HepG2 (cell line): ENCODE measurements around the gene TPGS1. TPM values are rescaled to one million over a fixed set of nuclear protein-coding genes. Genes with fewer than 3 reads are reported as not detected.
A peak's percentile ranks its signal among the peaks of the same experiment; 100 is the strongest.

Source experiments
- BCL6 ChIP-seq: IDR thresholded peaks from 2 replicates; pipeline ENCODE4 v1.6.1; 2016; ENCODE audit warnings: missing genetic modification reagents, missing compliant biosample characterization
- BORCS8-MEF2B ChIP-seq: sonication (generic); formaldehyde crosslinking; IDR thresholded peaks from 2 replicates; pipeline ENCODE4 v1.8.0; 2022; ENCODE audit warnings: mild to moderate bottlenecking, missing genetic modification reagents
- ELF3 ChIP-seq: IDR thresholded peaks from 2 replicates; pipeline ENCODE4 v1.6.1; 2016; ENCODE audit warnings: missing genetic modification reagents, missing compliant biosample characterization
- LRRFIP1 ChIP-seq: sonication (generic); formaldehyde crosslinking; conservative IDR thresholded peaks from 2 replicates; pipeline ENCODE4 v1.4.0; 2020; ENCODE audit warnings: missing genetic modification reagents
- MLX ChIP-seq: IDR thresholded peaks from 2 replicates; pipeline ENCODE4 v1.6.1; 2016
- PHF21A ChIP-seq: sonication (generic); formaldehyde crosslinking; IDR thresholded peaks from 2 replicates; pipeline ENCODE4 v1.5.0; 2020; ENCODE audit warnings: mild to moderate bottlenecking, missing genetic modification reagents
- SP5 ChIP-seq: IDR thresholded peaks from 2 replicates; pipeline ENCODE4 v1.6.1; 2016; ENCODE audit warnings: low read depth, borderline replicate concordance
- TCF7 ChIP-seq: sonication (generic); IDR thresholded peaks from 2 replicates; pipeline ENCODE4 v1.6.1; 2016; ENCODE audit warnings: antibody characterized with exemption, low read depth
- ZMAT5 ChIP-seq: sonication (generic); formaldehyde crosslinking; IDR thresholded peaks from 2 replicates; pipeline ENCODE4 v1.5.0; 2020; ENCODE audit warnings: mild to moderate bottlenecking, low read depth, missing genetic modification reagents, borderline replicate concordance
- ZNF329 ChIP-seq: sonication (generic); formaldehyde crosslinking; IDR thresholded peaks from 2 replicates; pipeline ENCODE4 v1.9.0; 2021; ENCODE audit warnings: low read depth, mild to moderate bottlenecking, missing genetic modification reagents
- ZNF660 ChIP-seq: sonication (generic); formaldehyde crosslinking; IDR thresholded peaks from 2 replicates; pipeline ENCODE4 v1.5.1; 2020; ENCODE audit warnings: mild to moderate bottlenecking, low read depth, missing genetic modification reagents, borderline replicate concordance
- ZNF724P ChIP-seq: sonication (generic); formaldehyde crosslinking; IDR thresholded peaks from 2 replicates; pipeline ENCODE4 v1.8.0; 2022; ENCODE audit warnings: missing genetic modification reagents, borderline replicate concordance
- ZNF790 ChIP-seq: sonication (generic); formaldehyde crosslinking; IDR thresholded peaks from 2 replicates; pipeline ENCODE4 v1.8.0; 2022; ENCODE audit warnings: missing genetic modification reagents, mild to moderate bottlenecking, borderline replicate concordance
- polyA plus RNA-seq, 8 experiments: library from polyadenylated mRNA; depleted of rRNA in 3 of 8; stranded (reverse) in 7 of 8; unstranded in 1 of 8; fragments of >200 nt; fragmentation: Illumina TruSeq in 4 of 8; extraction: Trizol in 4 of 8; gene quantifications; 2 replicates each; pipeline versions ENCODE4 v1.2.1 to v1.2.3, GENCODE V29; 2011 to 2016; ENCODE audit warnings: low read depth in 4 of 8, missing spikeins in 1 of 8, mixed read lengths in 1 of 8; ENCODE audit not compliant: insufficient read depth in 1 of 8
- total RNA-seq, 5 experiments: library from RNA; depleted of rRNA; stranded (reverse); fragments of >200 nt; fragmentation: Illumina TruSeq; extraction: Trizol; gene quantifications; 2 replicates each; pipeline ENCODE4 v1.2.3, GENCODE V29; 2016; ENCODE audit warnings: low read depth in 1 of 5
- TF ChIP-seq, protein P1 (sequence below): IDR thresholded peaks from 2 replicates; pipeline ENCODE4 v1.6.1; 2016; ENCODE audit warnings: mild to moderate bottlenecking
- TF ChIP-seq, protein P2 (sequence below): sonication (generic); formaldehyde crosslinking; IDR thresholded peaks from 2 replicates; pipeline ENCODE4 v1.4.0; 2020; ENCODE audit warnings: missing genetic modification reagents, borderline replicate concordance
- TF ChIP-seq, protein P3 (sequence below): IDR thresholded peaks from 2 replicates; pipeline ENCODE4 v1.6.1; 2016; ENCODE audit warnings: missing genetic modification reagents, missing compliant biosample characterization
- TF ChIP-seq, protein P4 (sequence below): sonication (generic); formaldehyde crosslinking; IDR thresholded peaks from 2 replicates; pipeline ENCODE4 v1.8.0; 2022; ENCODE audit warnings: low read depth, missing genetic modification reagents

The TPGS1 gene
- total and polyA plus RNA-seq, 2 of the 13 experiments (the other 11 are each of a cell fraction or from before 2014, with no cell fraction given) = 1.1 to 6.2 TPM

DNA sequence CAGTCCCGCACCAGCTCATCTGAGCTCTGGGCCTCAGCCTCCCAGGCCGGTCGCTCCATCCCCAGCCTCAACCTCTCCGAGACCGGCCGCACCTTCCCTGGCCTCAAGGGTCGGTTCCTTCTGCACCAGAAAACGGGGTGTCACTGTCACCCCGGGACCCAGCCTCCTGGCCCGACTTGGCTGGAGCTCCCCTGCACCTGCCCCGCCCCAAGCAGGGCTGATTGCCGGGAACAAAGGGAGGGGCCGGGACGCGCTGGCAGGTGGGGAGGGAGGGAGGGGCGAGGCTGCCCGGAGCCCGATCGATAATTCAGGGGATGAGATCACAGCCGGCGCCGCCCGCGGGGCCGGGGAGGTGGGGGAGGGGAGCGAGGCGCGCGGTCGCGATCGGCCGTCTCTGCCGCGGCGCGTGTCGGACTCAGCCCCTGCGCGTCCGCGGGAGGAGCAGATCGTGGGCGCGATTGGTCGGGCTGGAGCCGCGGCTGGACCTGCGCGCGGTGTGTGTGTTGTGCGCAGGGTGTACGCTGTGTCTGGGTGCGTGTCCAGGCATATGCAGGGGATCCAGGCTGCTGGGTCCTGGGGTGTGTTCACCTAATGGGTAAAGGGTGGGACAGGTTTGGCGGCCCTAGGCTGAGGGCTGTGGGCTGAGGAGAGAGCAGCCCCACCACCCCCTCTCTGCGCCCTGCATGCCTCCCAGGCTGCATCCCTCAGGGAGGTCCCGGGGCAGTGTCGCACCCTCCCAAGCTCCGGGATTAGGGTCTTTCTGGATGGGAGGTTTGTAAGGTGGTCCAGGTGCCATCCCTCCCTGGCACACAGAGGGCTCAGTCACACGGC lies 45.4 kb upstream of the TPGS1 start (continued):
- TF ChIP-seq ZNF660 (no peak), ZNF790 (CRISPR knock-in tag) (peak; percentile 14; the same call in 1 of the 2 replicates), ZMAT5 (CRISPR knock-in tag) (no peak), MLX (CRISPR knock-in tag) (0 out of 2 replicates have a peak, but pooled peaks have one; percentile 24), BCL6 (CRISPR knock-in tag) (peak; percentile 37; the same call in 1 of the 2 replicates), BORCS8-MEF2B (CRISPR knock-in tag) (peak; percentile 73), SP5 (CRISPR knock-in tag) (peak; percentile 89), ZNF329 (CRISPR knock-in tag) (no peak), ZNF724P (no peak), PHF21A (CRISPR knock-in tag) (peak; percentile 55; the same call in 1 of the 2 replicates), ELF3 (CRISPR knock-in tag) (peak; percentile 55), TCF7 (peak; percentile 82), LRRFIP1 (no peak)
- TF ChIP-seq, protein P1, sequence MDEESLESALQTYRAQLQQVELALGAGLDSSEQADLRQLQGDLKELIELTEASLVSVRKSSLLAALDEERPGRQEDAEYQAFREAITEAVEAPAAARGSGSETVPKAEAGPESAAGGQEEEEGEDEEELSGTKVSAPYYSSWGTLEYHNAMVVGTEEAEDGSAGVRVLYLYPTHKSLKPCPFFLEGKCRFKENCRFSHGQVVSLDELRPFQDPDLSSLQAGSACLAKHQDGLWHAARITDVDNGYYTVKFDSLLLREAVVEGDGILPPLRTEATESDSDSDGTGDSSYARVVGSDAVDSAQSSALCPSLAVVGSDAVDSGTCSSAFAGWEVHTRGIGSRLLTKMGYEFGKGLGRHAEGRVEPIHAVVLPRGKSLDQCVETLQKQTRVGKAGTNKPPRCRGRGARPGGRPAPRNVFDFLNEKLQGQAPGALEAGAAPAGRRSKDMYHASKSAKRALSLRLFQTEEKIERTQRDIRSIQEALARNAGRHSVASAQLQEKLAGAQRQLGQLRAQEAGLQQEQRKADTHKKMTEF (CRISPR knock-in tag) = peak; percentile 95
- TF ChIP-seq, protein P2, sequence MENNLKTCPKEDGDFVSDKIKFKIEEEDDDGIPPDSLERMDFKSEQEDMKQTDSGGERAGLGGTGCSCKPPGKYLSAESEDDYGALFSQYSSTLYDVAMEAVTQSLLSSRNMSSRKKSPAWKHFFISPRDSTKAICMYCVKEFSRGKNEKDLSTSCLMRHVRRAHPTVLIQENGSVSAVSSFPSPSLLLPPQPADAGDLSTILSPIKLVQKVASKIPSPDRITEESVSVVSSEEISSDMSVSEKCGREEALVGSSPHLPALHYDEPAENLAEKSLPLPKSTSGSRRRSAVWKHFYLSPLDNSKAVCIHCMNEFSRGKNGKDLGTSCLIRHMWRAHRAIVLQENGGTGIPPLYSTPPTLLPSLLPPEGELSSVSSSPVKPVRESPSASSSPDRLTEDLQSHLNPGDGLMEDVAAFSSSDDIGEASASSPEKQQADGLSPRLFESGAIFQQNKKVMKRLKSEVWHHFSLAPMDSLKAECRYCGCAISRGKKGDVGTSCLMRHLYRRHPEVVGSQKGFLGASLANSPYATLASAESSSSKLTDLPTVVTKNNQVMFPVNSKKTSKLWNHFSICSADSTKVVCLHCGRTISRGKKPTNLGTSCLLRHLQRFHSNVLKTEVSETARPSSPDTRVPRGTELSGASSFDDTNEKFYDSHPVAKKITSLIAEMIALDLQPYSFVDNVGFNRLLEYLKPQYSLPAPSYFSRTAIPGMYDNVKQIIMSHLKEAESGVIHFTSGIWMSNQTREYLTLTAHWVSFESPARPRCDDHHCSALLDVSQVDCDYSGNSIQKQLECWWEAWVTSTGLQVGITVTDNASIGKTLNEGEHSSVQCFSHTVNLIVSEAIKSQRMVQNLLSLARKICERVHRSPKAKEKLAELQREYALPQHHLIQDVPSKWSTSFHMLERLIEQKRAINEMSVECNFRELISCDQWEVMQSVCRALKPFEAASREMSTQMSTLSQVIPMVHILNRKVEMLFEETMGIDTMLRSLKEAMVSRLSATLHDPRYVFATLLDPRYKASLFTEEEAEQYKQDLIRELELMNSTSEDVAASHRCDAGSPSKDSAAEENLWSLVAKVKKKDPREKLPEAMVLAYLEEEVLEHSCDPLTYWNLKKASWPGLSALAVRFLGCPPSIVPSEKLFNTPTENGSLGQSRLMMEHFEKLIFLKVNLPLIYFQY (CRISPR knock-in tag) = no peak
- TF ChIP-seq, protein P3, sequence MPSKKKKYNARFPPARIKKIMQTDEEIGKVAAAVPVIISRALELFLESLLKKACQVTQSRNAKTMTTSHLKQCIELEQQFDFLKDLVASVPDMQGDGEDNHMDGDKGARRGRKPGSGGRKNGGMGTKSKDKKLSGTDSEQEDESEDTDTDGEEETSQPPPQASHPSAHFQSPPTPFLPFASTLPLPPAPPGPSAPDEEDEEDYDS = peak; percentile 23; the same call in 1 of the 2 replicates
- TF ChIP-seq, protein P4, sequence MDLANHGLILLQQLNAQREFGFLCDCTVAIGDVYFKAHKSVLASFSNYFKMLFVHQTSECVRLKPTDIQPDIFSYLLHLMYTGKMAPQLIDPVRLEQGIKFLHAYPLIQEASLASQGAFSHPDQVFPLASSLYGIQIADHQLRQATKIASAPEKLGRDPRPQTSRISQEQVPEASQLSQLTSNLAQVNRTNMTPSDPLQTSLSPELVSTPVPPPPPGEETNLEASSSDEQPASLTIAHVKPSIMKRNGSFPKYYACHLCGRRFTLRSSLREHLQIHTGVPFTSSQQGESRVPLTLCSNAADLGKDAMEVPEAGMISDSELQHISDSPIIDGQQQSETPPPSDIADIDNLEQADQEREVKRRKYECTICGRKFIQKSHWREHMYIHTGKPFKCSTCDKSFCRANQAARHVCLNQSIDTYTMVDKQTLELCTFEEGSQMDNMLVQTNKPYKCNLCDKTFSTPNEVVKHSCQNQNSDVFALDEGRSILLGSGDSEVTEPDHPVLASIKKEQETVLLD (CRISPR knock-in tag) = no peak
